Testis (tissue), 3 donors: ENCODE results near the gene XXYLT1. TPM values are rescaled to one million over a fixed set of nuclear protein-coding genes. Genes with fewer than 3 reads are reported as not detected.

ENCODE experiments used
- DNase-seq: peaks from one replicate; pipeline ENCODE4 v3.0.0-alpha.2; 2019
- H3K27ac ChIP-seq, 2 donors: fragments of 200-600 bp; sonication (generic); one replicate each; pipeline ENCODE4 v1.5.1; 2019
- H3K27me3 ChIP-seq: fragments of 200-600 bp; sonication (generic); one replicate; pipeline ENCODE4 v1.5.1; 2019
- H3K36me3 ChIP-seq: fragments of 200-600 bp; sonication (generic); one replicate; pipeline ENCODE4 v1.5.1; 2017; ENCODE audit warnings: low read depth; ENCODE audit errors: missing control alignments
- H3K4me1 ChIP-seq: fragments of 200-600 bp; sonication (generic); one replicate; pipeline ENCODE4 v1.5.1; 2019
- H3K4me3 ChIP-seq, 2 donors: fragments of 200-600 bp; sonication (generic); one replicate each; pipeline ENCODE4 v1.5.1; 2017 to 2019
- H3K9me3 ChIP-seq: fragments of 200-600 bp; sonication (generic); one replicate; pipeline ENCODE4 v1.5.1; 2017
- POLR2A ChIP-seq: fragments of 450-650 bp; IDR thresholded peaks from one replicate; pipeline ENCODE4 v1.6.1; 2017; ENCODE audit warnings: antibody characterized with exemption, mild to moderate bottlenecking, moderate library complexity
- WGBS, 2 donors: methylation state at CpG; one replicate each; pipeline ENCODE4 v1.1.5; 2018; 5-methylcytosine and 5-hydroxymethylcytosine counted together
- intact Hi-C: fragments of 100-400 bp; cut with DNase I; formaldehyde crosslinking; loops from one replicate; pipeline ENCODE4 v1.15.1; 2023; ENCODE audit warnings: low total_unique reads
- polyA plus RNA-seq: library from polyadenylated mRNA; stranded (reverse); fragments of 350-450 nt; fragmentation: Illumina TruSeq; extraction: RNeasy Lipid Tissue Mini Kit (QIAGEN cat#74804); gene quantifications from one replicate; pipeline ENCODE4 v1.2.3, GENCODE V29; 2014; ENCODE audit warnings: low read depth, low replicate concordance; ENCODE audit not compliant: insufficient read depth
- total RNA-seq, 2 donors: library from RNA; depleted of rRNA; stranded (reverse); fragments of >200 nt; gene quantifications; one replicate each; pipeline ENCODE4 v1.2.3, GENCODE V29; 2016
- TF ChIP-seq, protein P1 (sequence below), 3 experiments: fragments of 450-650 bp in 2 of 3; fragments of 200-600 bp in 1 of 3; sonication (generic) in 1 of 3; IDR thresholded peaks; one replicate each; pipeline ENCODE4 v1.5.1; 2016 to 2019; ENCODE audit warnings: antibody characterized with exemption in 3 of 3, mild to moderate bottlenecking in 2 of 3, moderate library complexity in 1 of 3

XXYLT1 gene
- total and polyA plus RNA-seq, 3 donors from 2014 or later, result 7.2 to 12.5 (median 11.1) TPM

DNA sequence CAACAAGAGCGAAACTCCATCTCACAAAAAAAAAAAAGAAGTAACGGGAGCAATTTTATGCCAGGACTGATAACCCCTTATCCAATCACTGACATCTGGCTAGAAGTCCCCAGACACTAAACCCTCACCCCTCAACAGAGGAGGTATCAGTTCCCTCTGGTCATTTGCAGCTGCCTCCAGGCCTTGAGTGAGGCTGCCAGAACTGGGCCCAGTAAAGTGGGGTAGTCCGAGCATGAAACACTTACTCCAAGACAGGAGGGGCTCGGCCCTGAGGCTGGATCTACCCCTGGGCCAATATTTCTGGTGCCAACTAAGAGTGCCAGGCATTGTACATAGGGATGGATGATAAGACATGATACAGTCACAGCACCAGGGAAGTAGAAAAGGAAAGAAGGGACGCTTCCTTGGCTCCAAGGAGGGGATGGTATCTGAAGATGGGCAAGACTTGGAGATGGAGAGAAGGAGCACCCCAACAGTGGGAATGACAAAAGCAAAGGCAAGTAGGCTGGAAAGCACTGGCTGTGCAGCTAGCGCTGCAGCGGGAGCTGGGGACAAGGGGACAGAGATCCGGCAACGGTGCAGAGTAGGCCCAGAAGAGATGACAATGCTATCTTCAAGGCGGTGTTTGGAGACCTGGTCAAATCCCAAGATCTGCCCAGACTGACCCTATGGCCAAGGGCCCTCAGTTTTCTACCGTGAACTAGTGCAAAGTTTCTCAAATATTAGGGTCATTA lies 2.2 kb downstream of the XXYLT1 start:
- intact Hi-C loops, result no loop called here
- Histone ChIP-seq H3K9me3 (no peaks in the 10 kb centered on the region), H3K27me3 (no peaks in the 10 kb centered on the region), H3K4me3 (no peak overlapping the region), H3K4me1 (peaks cover 20% of the 10 kb centered on the region), H3K27ac (no peak overlapping the region), H3K36me3 (no peaks in the 10 kb centered on the region)
- 89 to 90% methylated on average over 11 of the region's 11 CpGs for WGBS, 2 donors
- DNase-seq, result no peak
- TF ChIP-seq, protein P1, sequence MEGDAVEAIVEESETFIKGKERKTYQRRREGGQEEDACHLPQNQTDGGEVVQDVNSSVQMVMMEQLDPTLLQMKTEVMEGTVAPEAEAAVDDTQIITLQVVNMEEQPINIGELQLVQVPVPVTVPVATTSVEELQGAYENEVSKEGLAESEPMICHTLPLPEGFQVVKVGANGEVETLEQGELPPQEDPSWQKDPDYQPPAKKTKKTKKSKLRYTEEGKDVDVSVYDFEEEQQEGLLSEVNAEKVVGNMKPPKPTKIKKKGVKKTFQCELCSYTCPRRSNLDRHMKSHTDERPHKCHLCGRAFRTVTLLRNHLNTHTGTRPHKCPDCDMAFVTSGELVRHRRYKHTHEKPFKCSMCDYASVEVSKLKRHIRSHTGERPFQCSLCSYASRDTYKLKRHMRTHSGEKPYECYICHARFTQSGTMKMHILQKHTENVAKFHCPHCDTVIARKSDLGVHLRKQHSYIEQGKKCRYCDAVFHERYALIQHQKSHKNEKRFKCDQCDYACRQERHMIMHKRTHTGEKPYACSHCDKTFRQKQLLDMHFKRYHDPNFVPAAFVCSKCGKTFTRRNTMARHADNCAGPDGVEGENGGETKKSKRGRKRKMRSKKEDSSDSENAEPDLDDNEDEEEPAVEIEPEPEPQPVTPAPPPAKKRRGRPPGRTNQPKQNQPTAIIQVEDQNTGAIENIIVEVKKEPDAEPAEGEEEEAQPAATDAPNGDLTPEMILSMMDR (IDR thresholded peaks at IDR 0.05), result no peak

DNA sequence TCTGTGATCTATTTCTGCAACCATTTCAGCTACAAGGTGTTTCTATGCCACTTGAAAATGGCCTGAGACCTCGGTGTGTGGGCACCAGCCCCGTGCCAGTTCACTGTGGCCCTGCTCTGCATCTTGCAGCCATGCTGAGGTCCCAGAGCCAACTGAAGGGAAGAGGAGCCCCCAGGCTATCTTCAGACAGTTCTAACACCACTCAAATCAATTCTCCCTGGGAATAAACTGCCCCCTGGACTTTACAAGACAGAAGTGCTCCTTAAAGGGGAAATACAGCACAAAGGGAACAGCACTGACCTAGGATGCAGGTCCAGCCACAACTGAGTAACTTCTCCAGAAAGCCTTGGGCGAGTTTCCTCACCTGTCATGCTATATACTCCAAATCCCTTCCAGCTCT lies 3.9 kb downstream of the XXYLT1 start:
- DNase-seq, result no peak
- 85 to 87% methylated on average over 3 of the region's 3 CpGs for whole genome bisulfite sequencing, 2 donors
- no peak overlapping the region for H3K27ac ChIP-seq
- H3K9me3 ChIP-seq, result no peaks in the 10 kb centered on the region
- intact Hi-C loops, result no loop called here
- TF ChIP-seq, protein P1 (IDR thresholded peaks at IDR 0.05), result no peak
- no peak for TF ChIP-seq POLR2A
- no peaks in the 10 kb centered on the region for H3K27me3 ChIP-seq
- peaks cover 16% of the 10 kb centered on the region for H3K4me1 ChIP-seq
- H3K4me3 ChIP-seq, result no peak overlapping the region
- no peaks in the 10 kb centered on the region for H3K36me3 ChIP-seq

DNA sequence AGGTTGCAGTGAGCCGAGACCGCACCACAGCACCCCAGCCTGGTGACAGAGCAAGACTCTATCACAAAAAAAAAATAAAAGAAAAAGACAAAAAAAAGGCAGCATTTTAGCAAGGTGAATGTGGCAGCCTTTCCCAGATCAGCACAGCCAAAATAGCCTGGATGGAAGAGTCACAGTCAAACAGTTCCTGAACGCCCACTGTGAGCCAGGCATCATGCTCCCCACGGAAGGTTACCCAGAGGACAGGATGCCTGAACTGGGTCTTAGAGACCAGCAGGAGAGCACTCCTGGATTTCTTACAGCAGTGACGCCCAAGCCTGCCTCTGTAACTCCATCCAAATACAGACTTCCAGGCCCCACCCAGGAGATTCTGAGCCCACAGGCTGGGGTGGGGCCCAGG lies 4.5 kb downstream of the XXYLT1 start:
- no peak for DNase-seq
- H3K36me3 ChIP-seq, result no peaks in the 10 kb centered on the region
- H3K27ac ChIP-seq, result no peak overlapping the region
- WGBS, 2 donors, result 87 to 91% methylated on average over 5 of the region's 5 CpGs
- intact Hi-C loops, result no loop called here
- no peaks in the 10 kb centered on the region for H3K27me3 ChIP-seq
- TF ChIP-seq, protein P1 (IDR thresholded peaks at IDR 0.05), result no peak
- no peak for TF ChIP-seq POLR2A
- no peaks in the 10 kb centered on the region for H3K9me3 ChIP-seq
- H3K4me3 ChIP-seq, result no peak overlapping the region
- H3K4me1 ChIP-seq, result peaks cover 11% of the 10 kb centered on the region

DNA sequence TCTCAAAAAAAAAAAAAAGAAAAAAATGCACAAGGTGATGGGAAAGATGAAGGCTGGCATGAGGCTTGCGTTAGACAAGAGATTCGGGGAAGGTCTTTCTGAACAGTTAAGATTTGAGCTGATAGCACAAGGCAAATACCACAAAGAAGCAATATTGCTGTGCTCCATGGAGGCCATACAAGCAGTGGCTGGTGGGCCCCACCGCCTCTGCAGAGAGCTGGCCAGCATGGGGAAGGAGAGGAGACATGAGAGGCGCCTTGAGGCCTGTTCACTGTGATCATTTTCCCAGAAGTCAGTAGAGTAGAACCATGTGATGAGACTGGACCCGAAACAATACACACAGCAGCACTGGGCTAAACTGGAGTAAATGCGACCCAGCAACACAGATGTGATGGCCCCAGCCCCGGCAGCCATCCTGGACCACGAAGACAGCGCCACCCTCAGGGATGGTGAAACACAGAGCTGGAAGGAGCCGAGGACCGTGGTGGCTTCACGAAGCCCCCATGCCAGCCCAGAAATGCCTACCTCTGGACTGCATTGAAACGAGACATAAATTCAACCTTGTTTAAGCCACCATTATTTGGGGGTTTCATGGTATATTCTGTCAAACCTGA lies 5.5 kb downstream of the XXYLT1 start:
- Histone ChIP-seq H3K4me3 (no peak overlapping the region), H3K4me1 (peaks cover 11% of the 10 kb centered on the region), H3K36me3 (no peaks in the 10 kb centered on the region), H3K9me3 (no peaks in the 10 kb centered on the region), H3K27ac (no peak overlapping the region), H3K27me3 (no peaks in the 10 kb centered on the region)
- TF ChIP-seq, protein P1 (IDR thresholded peaks at IDR 0.05), result no peak
- no peak for TF ChIP-seq POLR2A
- WGBS, 2 donors, result 93 to 96% methylated on average over 11 to 13 of the region's 13 CpGs
- intact Hi-C loops, result no loop called here
- DNase-seq, result no peak
